Aorta (tissue), 5 donors: Measurements from ENCODE around the gene FAM241B. TPM values are rescaled to one million over a fixed set of nuclear protein-coding genes. Genes with fewer than 3 reads are reported as not detected.

Source experiments
- ATAC-seq: fragments of 200-7000 bp; cut with Tn5 transposase; one replicate; pipeline ENCODE4 v1.9.1; 2022; ENCODE audit warnings: moderate library complexity; ENCODE audit not compliant: low FRiP score
- DNase-seq, 2 donors: peaks; one replicate each; pipeline ENCODE4 v3.0.0-alpha.2; 2020
- H3K27ac ChIP-seq, 2 donors: one replicate each; pipeline ENCODE4 v1.5.1; 2013; ENCODE audit warnings: low read length in 2 of 2, mild to moderate bottlenecking in 2 of 2, moderate library complexity in 2 of 2, control low read depth in 1 of 2, inconsistent platforms in 1 of 2, low read depth in 1 of 2
- H3K27me3 ChIP-seq, 2 donors: one replicate each; pipeline ENCODE4 v1.6.1; 2013; ENCODE audit warnings: control low read depth in 1 of 2, low read length in 1 of 2, mild to moderate bottlenecking in 1 of 2, moderate library complexity in 1 of 2; ENCODE audit not compliant: insufficient read depth in 2 of 2, control insufficient read depth in 1 of 2
- H3K36me3 ChIP-seq, 2 donors: one replicate each; pipeline ENCODE4 v1.6.1; 2013; ENCODE audit warnings: control low read depth in 1 of 2, low read length in 1 of 2, mild to moderate bottlenecking in 1 of 2; ENCODE audit not compliant: insufficient read depth in 2 of 2, control insufficient read depth in 1 of 2
- H3K4me1 ChIP-seq, 2 donors: one replicate each; pipeline ENCODE4 v1.6.1; 2013; ENCODE audit warnings: low read length in 2 of 2, control low read depth in 1 of 2, mild to moderate bottlenecking in 1 of 2, moderate library complexity in 1 of 2; ENCODE audit not compliant: insufficient read depth in 2 of 2, control insufficient read depth in 1 of 2
- H3K4me3 ChIP-seq, 2 donors: one replicate each; pipeline ENCODE4 v1.5.1; 2013; ENCODE audit warnings: low read length in 2 of 2, control low read depth in 1 of 2, mild to moderate bottlenecking in 1 of 2
- H3K9me3 ChIP-seq: one replicate; pipeline ENCODE4 v1.6.1; 2013; ENCODE audit warnings: mild to moderate bottlenecking, low read length; ENCODE audit not compliant: control insufficient read depth
- WGBS, 2 donors: extraction: QIAGEN DNeasy Blood & Tissue Kit; methylation state at CpG; one replicate each; pipeline ENCODE4 v1.1.7; 2013; 5-methylcytosine and 5-hydroxymethylcytosine counted together
- intact Hi-C, 2 donors: fragments of 100-400 bp; cut with DNase I; formaldehyde crosslinking; loops; one replicate each; pipeline versions ENCODE4 v1.14.2 to v1.15.0; 2022
- long read RNA-seq, 2 donors: library from polyadenylated mRNA; unstranded; transcript quantifications; one replicate each; pipeline ENCODE4 v2.0.0, GENCODE V29; 2020 to 2021
- polyA plus RNA-seq, 2 donors: library from polyadenylated mRNA; stranded (reverse); fragments of 200-250 nt; gene quantifications; one replicate each; pipeline ENCODE4 v1.2.3, GENCODE V29; 2013
- total RNA-seq, 2 donors: library from RNA; stranded (reverse); fragmentation: NEBNext Ultra II Directional; extraction: Animal tissue kit (Norgen Biotek cat#: 25700); gene quantifications; one replicate each; pipeline ENCODE4 v1.2.1, GENCODE V29; 2021
- donor health status: healthy with polysubstance abuse.
- donor health status: Bipolar disorder and iron deficiency.
- donor health status: DM: no; HTN: no; CAD: no.
- donor health status: DM: no; HTN: no; CAD: no.
- donor health status: DM: yes; HTN: yes; CAD: no.

Gene FAM241B
- 10 to 100 TPM in 1 of 2 donors, 1 to 10 TPM in 1; 6.6 to 10.6 TPM for total RNA-seq
- 1 to 10 TPM; 4.7 to 9.9 TPM for polyA plus RNA-seq
- long read RNA-seq, donor 1, transcript FAM241B-201 (4 exons, 1,065 nt), result major isoform, 20 of 22 reads
- long read RNA-seq, donor 1, partial matches to known transcripts, result 0 of 22 reads
- long read RNA-seq, donor 1, other reads (novel, unspliced or antisense), result 0 of 22 reads
- long read RNA-seq, donor 2, partial matches to known transcripts, result 0 of 3 reads
- long read RNA-seq, donor 2, other reads (novel, unspliced or antisense), result 0 of 3 reads

GRCh38 chr10:69629897-69630650 is at the start of gene FAM241B:
FAM241B (plus strand) TSS chr10:69630247; CDS start chr10:69631744, 1,497 bp downstream.
- no peak within 1 kb of the TSS for H3K27ac ChIP-seq

GRCh38 chr10:69580435-69580834 is 49.6 kb upstream of the FAM241B start:
- no peaks in the 10 kb centered on the region for H3K36me3 ChIP-seq
- no peak overlapping the region for H3K27ac ChIP-seq
- ATAC-seq (no peak), DNase-seq (no peak)
- H3K4me1 ChIP-seq, result no peaks in the 10 kb centered on the region
- no peak overlapping the region for H3K4me3 ChIP-seq
- no peaks in the 10 kb centered on the region for H3K9me3 ChIP-seq
- WGBS, 2 donors, result 72 to 85% methylated on average over 5 of the region's 5 CpGs
- intact Hi-C loops, result no loop called here
- H3K27me3 ChIP-seq, result peaks cover 0 to 1% of the 10 kb centered on the region in 2 donors

More at GRCh38 chr10:69629897-69630650, at the start of gene FAM241B:
- no peaks in the 10 kb centered on the region for H3K4me1 ChIP-seq
- intact Hi-C loops, result loop anchor here in 1 of 2 donors (10.0 kb wide), 1 partner anchor 215 kb away; the partner anchor contains the start of gene TACR2
- no peaks in the 10 kb centered on the region for H3K9me3 ChIP-seq
- no peaks in the 10 kb centered on the region for H3K36me3 ChIP-seq
- H3K27me3 ChIP-seq, result no peaks in the 10 kb centered on the region
- ATAC-seq (peak; percentile 89), DNase-seq (peak; percentile 79 to 91)
- H3K4me3 ChIP-seq, result peak within 1 kb of the TSS; percentile 31 to 63
- WGBS, 2 donors, result 4% methylated on average over 59 to 72 of the region's 72 CpGs

- no peaks in the 10 kb centered on the region for H3K4me1 ChIP-seq
- no peak overlapping the region for H3K4me3 ChIP-seq
- DNase-seq (no peak), ATAC-seq (no peak)
- WGBS, 2 donors, result 35 to 49% methylated on average over 2 of the region's 2 CpGs
- intact Hi-C loops, result no loop called here
- H3K27me3 ChIP-seq, result peaks cover 0 to 1% of the 10 kb centered on the region in 2 donors
- peaks cover 1% of the 10 kb centered on the region for H3K9me3 ChIP-seq
- H3K36me3 ChIP-seq, result no peaks in the 10 kb centered on the region
- no peak overlapping the region for H3K27ac ChIP-seq
Measured at GRCh38 chr10:69583106-69583505, 46.9 kb upstream of the FAM241B start.

- no peaks in the 10 kb centered on the region for H3K36me3 ChIP-seq
- 85 to 87% methylated on average over 3 of the region's 3 CpGs for WGBS, 2 donors
- H3K4me1 ChIP-seq, result no peaks in the 10 kb centered on the region
- H3K27ac ChIP-seq, result no peak overlapping the region
- peaks cover 0 to 1% of the 10 kb centered on the region in 2 donors for H3K27me3 ChIP-seq
- intact Hi-C loops, result no loop called here
- DNase-seq (no peak), ATAC-seq (no peak)
- H3K9me3 ChIP-seq, result peaks cover 1% of the 10 kb centered on the region
- H3K4me3 ChIP-seq, result no peak overlapping the region
Measured at GRCh38 chr10:69584624-69585023, 45.4 kb upstream of the FAM241B start.

GRCh38 chr10:69588358-69588757 is 41.7 kb upstream of the FAM241B start:
- intact Hi-C loops, result no loop called here
- Histone ChIP-seq H3K36me3 (no peaks in the 10 kb centered on the region), H3K4me1 (no peaks in the 10 kb centered on the region), H3K9me3 (peaks cover 1% of the 10 kb centered on the region), H3K27ac (no peak overlapping the region), H3K27me3 (peaks cover 0 to 1% of the 10 kb centered on the region in 2 donors), H3K4me3 (no peak overlapping the region)
- ATAC-seq (no peak), DNase-seq (no peak)
- 24 to 37% methylated on average over 3 of the region's 3 CpGs for WGBS, 2 donors

- H3K27me3 ChIP-seq, result peaks cover 0 to 3% of the 10 kb centered on the region in 2 donors
- 64 to 81% methylated on average over 5 of the region's 5 CpGs for WGBS, 2 donors
- ATAC-seq, result no peak
- H3K9me3 ChIP-seq, result peaks cover 7% of the 10 kb centered on the region
- H3K36me3 ChIP-seq, result no peaks in the 10 kb centered on the region
- DNase-seq, result no peak
- intact Hi-C loops, result no loop called here
- no peak overlapping the region for H3K4me3 ChIP-seq
- no peaks in the 10 kb centered on the region for H3K4me1 ChIP-seq
- no peak overlapping the region for H3K27ac ChIP-seq
Measured at GRCh38 chr10:69600761-69601330, 29.2 kb upstream of the FAM241B start.

GRCh38 chr10:69609077-69609476 is 21.0 kb upstream of the FAM241B start:
- Histone ChIP-seq H3K27ac (no peak overlapping the region), H3K9me3 (peaks cover 2% of the 10 kb centered on the region), H3K4me1 (no peaks in the 10 kb centered on the region), H3K36me3 (no peaks in the 10 kb centered on the region), H3K27me3 (no peaks in the 10 kb centered on the region), H3K4me3 (no peak overlapping the region)
- WGBS, 2 donors, result 93 to 95% methylated on average over 1 of the region's 1 CpG
- intact Hi-C loops, result no loop called here
- DNase-seq, result no peak
- no peak for ATAC-seq

- peaks cover 2% of the 10 kb centered on the region for H3K9me3 ChIP-seq
- no peaks in the 10 kb centered on the region for H3K36me3 ChIP-seq
- no peak overlapping the region for H3K27ac ChIP-seq
- ATAC-seq (no peak), DNase-seq (no peak)
- no peaks in the 10 kb centered on the region for H3K27me3 ChIP-seq
- H3K4me3 ChIP-seq, result no peak overlapping the region
- intact Hi-C loops, result no loop called here
- no peaks in the 10 kb centered on the region for H3K4me1 ChIP-seq
Measured at GRCh38 chr10:69612760-69613159, 17.3 kb upstream of the FAM241B start.
